Activated CD4-positive, alpha-beta T cell treated with anti-CD3 and anti-CD28 coated beads, Interleukin-2, amount 50 U/mL, for 4 hours (primary cell): ENCODE measurements around the gene OR10S1.
"Not testable (repeated sequence)": the region's sequence is repeated elsewhere in the genome, so short reads cannot be mapped to it uniquely, and the experiment has no call there.

Experiments used
- DNase-seq, 2 experiments: peaks; one replicate each; pipeline ENCODE4 v3.0.0-alpha.2; 2020

The OR10S1 gene, protein sequence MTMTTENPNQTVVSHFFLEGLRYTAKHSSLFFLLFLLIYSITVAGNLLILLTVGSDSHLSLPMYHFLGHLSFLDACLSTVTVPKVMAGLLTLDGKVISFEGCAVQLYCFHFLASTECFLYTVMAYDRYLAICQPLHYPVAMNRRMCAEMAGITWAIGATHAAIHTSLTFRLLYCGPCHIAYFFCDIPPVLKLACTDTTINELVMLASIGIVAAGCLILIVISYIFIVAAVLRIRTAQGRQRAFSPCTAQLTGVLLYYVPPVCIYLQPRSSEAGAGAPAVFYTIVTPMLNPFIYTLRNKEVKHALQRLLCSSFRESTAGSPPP

DNA sequence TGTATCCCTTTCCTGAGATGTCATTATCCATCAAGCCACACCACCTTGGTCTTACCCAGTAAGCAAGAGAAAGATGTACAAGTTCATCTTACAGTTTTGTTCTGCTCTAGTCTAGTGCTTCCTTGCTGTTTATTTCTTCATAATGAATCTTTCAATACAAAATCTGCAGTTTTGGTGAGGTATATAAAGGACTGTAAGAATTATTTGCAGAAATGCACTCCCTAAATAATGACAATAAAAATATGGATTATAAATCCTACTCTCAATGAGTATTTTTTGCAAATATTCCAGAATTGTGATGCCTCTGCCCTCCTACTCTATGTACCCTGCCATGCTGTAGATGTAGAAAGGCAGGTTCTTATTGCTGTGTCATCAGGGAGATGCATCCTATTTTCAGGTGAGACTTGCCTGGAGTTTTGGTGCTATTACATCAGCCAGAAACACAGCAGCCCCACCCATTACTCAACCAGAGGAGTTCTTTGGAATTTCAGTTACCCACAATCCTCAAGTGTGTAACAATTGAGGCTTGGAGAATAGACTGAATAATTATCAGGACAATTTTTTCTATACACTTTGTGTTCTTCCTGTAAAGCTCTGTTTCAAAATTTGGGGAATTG, at the start of gene OR10S1:
Gene OR10S1, minus strand, starts transcription at position 51 of the 617 bp plus-strand sequence. CDS start 117 bp downstream, outside the sequence.
- DNase-seq = no peak

DNA sequence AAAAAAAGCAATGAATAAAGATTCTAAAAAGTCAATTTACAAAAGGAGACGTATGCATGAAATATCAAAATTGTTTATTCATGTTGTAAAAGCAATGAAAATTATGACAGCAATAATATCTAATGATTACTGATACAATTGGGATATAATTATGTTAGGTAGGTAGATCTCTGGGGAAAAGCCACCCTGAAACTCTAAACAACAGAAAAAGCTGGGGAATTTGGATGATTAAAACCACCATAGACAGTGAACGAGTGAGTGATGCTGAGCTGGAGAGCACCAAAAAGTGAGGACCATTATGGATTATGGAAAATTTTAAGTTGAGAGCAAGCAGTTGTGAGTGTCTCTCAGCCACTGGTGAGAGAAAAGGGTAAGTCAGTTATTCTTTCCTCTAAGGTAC, 48.9 kb upstream of the OR10S1 start, which contains the start of gene OR10G8:
Gene OR10G8, plus strand, starts transcription at position 301 of the 400 bp plus-strand sequence. CDS start 2,825 bp downstream, outside the sequence.
- DNase-seq = no peak

DNA sequence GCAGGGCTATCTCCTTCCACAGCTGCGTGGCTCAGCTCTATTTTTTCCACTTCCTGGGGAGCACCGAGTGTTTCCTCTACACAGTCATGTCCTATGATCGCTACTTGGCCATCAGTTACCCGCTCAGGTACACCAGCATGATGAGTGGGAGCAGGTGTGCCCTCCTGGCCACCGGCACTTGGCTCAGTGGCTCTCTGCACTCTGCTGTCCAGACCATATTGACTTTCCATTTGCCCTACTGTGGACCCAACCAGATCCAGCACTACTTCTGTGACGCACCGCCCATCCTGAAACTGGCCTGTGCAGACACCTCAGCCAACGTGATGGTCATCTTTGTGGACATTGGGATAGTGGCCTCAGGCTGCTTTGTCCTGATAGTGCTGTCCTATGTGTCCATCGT, 38.3 kb upstream of the OR10S1 start:
- DNase-seq = not testable (repeated sequence)

DNA sequence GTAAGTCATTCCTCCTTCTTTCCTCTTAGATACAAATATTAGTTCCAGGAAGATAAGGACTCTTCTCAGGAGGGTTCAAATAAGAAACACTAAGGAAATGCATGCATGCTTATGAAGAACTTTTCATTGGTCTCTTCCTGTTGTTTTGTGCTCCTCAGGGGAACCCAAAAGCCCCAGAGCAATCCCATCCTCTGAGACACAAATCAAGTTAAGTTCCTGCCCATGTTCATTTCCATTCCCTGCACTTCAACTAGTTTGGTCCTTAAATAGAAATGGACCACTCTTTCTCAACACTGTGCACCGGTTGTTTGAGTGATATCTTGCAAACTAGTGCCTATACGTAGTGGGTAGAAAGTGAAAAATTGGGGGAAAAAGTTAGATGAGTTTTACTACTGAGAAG, 35.1 kb upstream of the OR10S1 start, which contains the start of gene OR10G4:
Gene OR10G4, plus strand, starts transcription at position 301 of the 400 bp plus-strand sequence. CDS start 2,578 bp downstream, outside the sequence.
- no peak for DNase-seq

DNA sequence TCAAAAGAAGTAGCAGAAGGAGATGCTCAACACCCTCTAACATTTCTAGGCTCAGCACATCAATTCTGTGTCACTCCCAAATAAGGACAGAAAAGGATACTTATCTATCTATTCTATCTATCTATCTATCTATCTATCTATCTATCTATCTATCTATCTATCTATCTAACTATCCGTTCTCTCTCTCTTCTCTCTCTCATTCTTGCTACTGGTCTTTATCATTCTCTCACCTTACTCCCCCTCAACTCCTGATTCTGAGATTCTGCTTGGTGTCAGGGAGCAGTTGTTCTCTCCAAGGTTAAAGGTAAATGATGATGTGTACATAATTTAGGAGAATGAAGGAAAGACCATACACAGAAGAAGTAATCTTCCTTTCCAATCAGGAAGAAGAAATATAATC, 17.5 kb upstream of the OR10S1 start, which contains the start of gene OR10G6:
Gene OR10G6, minus strand, starts transcription at position 43 of the 400 bp plus-strand sequence. Its CDS starts 0 bp downstream, at position 43.
- no peak for DNase-seq

DNA sequence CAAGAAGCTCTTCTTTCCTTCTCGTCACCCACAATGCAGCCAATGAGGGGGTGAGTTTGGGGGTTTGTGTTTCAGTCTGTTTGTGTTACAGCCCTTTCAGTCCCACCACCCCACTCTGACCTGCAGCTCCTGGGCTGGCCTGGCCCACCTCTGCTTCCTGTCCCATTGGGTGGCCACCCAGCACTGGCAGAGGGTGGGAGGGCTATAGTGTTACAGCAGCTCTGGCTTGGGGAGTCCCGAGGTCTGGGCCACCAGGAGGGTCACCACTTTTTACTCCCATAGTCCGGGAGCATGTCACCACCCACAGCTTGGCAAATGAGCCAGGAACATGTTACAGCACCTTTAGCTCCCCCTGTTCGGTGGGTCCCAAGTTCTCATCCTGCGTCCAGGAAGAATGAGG, 1.7 kb upstream of the OR10S1 start:
- DNase-seq = no peak

DNA sequence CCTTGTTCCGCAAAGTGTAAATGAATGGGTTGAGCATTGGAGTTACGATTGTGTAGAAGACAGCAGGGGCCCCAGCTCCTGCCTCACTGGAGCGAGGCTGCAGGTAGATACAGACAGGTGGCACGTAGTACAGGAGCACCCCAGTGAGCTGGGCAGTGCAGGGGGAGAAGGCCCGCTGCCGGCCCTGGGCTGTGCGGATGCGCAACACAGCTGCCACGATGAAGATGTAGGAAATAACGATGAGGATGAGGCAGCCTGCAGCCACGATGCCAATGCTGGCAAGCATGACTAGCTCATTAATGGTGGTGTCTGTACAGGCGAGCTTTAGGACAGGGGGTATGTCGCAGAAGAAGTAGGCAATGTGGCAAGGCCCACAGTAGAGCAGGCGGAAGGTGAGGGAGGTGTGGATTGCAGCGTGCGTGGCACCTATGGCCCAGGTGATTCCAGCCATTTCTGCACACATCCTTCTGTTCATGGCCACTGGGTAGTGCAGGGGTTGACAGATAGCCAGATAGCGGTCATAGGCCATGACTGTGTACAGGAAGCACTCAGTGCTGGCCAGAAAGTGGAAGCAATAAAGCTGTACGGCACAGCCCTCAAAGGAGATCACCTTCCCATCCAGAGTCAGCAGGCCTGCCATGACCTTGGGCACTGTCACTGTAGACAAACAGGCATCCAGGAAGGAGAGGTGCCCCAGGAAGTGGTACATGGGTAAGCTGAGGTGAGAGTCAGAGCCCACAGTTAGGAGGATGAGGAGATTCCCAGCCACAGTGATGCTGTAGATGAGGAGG, 616 bp downstream of the OR10S1 start:
- DNase-seq = no peak

DNA sequence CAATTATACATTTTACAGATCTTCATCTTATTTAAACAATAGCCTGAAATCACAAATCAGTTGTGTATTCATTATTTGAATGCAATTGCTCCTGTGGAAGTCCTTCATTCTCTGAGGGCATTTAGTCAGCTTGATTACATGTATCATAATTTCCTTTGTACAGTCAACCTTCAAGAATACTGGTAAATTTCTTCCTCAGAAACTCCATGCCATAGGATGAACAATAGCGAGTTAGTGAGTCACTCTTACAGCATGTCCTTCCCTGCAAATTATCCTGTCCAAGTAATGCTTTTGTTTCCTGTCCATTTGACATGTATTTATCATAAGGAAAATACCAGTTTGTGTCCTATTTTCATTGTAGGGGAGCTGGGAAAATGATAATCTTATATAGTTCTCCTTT, 3.8 kb downstream of the OR10S1 start:
- no peak for DNase-seq

DNA sequence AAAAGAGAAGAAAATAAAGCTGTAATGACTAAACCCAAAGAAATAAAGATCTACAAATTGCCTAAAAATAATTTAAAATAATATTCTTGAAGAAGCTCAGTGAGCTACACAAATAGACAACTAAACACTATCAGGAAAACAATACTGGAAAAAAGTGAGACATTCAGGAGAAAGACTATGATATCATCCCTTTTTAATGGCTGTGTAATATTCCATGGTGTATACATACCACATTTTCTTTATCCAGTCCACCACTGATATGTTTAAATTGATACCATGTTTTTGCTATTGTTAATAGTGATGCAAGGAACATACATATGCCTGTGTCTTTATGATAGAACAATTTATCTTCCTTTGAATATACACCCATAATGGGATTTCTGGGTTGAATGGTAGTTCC, 20.8 kb downstream of the OR10S1 start:
- DNase-seq = no peak

DNA sequence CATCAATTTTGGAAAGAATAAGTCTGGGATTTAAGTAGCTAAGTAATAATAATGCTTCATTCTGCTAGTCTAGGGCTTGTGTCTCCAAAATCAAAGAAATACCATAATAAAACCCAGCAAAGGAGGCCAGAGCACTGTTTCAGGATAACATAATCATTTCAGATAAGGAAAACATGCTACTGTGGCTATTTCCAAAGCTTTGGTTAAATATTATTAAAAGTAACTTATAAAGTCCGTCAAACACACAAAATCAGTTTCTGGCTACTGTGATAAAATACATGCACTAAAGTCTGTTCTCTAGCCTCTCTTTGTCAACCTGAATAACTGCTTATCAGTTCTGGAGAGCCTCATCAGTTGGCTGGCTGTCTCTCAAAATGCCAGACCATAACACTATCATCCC, 32.4 kb downstream of the OR10S1 start:
- no peak for DNase-seq

DNA sequence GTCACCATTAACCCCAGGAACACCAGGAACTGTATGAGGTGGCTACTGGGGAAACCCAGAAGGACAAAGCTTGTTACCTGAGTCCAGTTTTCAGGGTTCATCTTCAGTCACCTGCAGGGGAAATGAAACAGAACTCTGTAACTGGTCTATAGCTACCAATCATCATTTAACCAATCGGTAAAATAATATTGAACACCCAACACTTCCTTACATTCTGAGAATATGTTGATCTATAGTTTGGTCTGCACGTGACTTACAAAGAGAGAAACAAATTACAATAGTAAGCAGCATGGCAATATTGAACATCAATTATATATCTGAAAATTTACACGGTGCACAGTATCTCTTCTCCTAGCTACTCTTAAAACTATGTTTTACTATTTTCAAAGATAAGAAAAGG, 33.8 kb downstream of the OR10S1 start, which contains the start of gene OR6T1:
Gene OR6T1, minus strand, starts transcription at position 101 of the 400 bp plus-strand sequence. Its CDS starts 0 bp downstream, at position 101.
- DNase-seq = no peak

DNA sequence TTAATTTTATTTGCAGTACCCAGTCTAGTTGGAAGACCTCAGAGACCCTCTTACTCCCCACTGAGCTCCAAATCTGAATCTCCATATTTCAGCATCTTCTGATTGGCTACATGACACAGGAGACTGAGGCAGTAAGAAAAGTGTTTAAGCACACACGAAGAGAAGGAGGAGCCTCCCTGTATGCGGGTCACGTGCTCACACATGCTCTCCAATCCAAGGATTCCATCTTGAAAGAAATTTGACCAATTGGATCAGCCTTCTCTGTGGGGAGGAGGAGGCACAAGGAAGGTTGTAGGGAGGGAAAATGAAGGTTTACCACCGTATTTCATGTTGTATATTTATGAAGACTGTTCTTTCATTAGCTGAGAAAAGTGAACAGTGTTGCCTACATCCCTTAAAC, 35.2 kb downstream of the OR10S1 start:
- no peak for DNase-seq

DNA sequence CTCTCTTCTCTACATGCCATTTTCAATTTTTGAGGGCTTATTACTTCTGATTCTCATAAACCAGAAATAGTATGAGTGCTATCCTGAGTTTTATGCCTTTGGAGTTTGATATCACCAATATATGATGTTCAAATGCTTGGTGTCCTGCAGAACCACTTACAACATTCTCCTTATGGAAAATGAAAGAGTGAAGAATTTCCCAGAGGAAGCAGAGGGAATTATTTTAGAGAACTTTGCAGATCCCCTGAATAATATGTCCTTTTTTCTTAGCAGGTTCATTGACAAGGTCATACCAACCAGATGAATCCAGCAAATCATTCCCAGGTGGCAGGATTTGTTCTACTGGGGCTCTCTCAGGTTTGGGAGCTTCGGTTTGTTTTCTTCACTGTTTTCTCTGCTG, 38.3 kb downstream of the OR10S1 start, which contains the start of gene OR4D5:
Gene OR4D5, plus strand, starts transcription at position 301 of the 400 bp plus-strand sequence. Its CDS starts 0 bp downstream, at position 301.
- no peak for DNase-seq
